Limb (tissue), 2 donors: ENCODE measurements around the gene PLXNC1.
A peak's percentile ranks its signal among the peaks of the same experiment; 100 is the strongest.

ENCODE experiments used
- DNase-seq, 2 donors: peaks; one replicate each; pipeline ENCODE4 v3.0.0-alpha.2; 2016; ENCODE audit errors: extremely low spot score in 2 of 2

PLXNC1 gene

GRCh38 chr12:94264736-94265485, 116.5 kb downstream of the PLXNC1 start:
- DNase-seq: no peak

GRCh38 chr12:94265539-94265938, 117.2 kb downstream of the PLXNC1 start:
- no peak for DNase-seq

- no peak for DNase-seq
Measured at GRCh38 chr12:94265966-94266745, 117.8 kb downstream of the PLXNC1 start.

- DNase-seq: peak in 1 of 2 donors; percentile 75
Measured at GRCh38 chr12:94266796-94267536, 118.6 kb downstream of the PLXNC1 start.

GRCh38 chr12:94267537-94267872, 119.1 kb downstream of the PLXNC1 start:
- no peak for DNase-seq

GRCh38 chr12:94267921-94268471, 119.6 kb downstream of the PLXNC1 start:
- DNase-seq: no peak

- no peak for DNase-seq
Measured at GRCh38 chr12:94269316-94269999, 121.1 kb downstream of the PLXNC1 start.

GRCh38 chr12:94271351-94271750, 123.0 kb downstream of the PLXNC1 start:
- DNase-seq: no peak

- no peak for DNase-seq
Measured at GRCh38 chr12:94272280-94272679, 123.9 kb downstream of the PLXNC1 start.

GRCh38 chr12:94273272-94273671, 124.9 kb downstream of the PLXNC1 start:
- no peak for DNase-seq

- DNase-seq: no peak
Measured at GRCh38 chr12:94276725-94277124, 128.3 kb downstream of the PLXNC1 start.

GRCh38 chr12:94277426-94278000, 129.1 kb downstream of the PLXNC1 start:
- DNase-seq: no peak

GRCh38 chr12:94280063-94280462, 131.7 kb downstream of the PLXNC1 start:
- DNase-seq: no peak

- DNase-seq: no peak
Measured at GRCh38 chr12:94282675-94283074, 134.3 kb downstream of the PLXNC1 start.

- no peak for DNase-seq
Measured at GRCh38 chr12:94284046-94284445, 135.7 kb downstream of the PLXNC1 start.

- no peak for DNase-seq
Measured at GRCh38 chr12:94284859-94285258, 136.5 kb downstream of the PLXNC1 start.

- DNase-seq: no peak
Measured at GRCh38 chr12:94285943-94286582, 137.7 kb downstream of the PLXNC1 start.

GRCh38 chr12:94286583-94287244, 138.3 kb downstream of the PLXNC1 start:
- DNase-seq: no peak

- no peak for DNase-seq
Measured at GRCh38 chr12:94287245-94287628, 138.9 kb downstream of the PLXNC1 start.
